Breast epithelium (tissue), 3 donors: ENCODE results near the gene APH1B.

Experiments used
- CTCF ChIP-seq, 3 donors: fragments of 450-650 bp; IDR thresholded peaks; one replicate each; pipeline ENCODE4 v1.5.1; 2016 to 2017; ENCODE audit warnings: antibody characterized with exemption in 3 of 3, mild to moderate bottlenecking in 3 of 3, moderate library complexity in 3 of 3
- POLR2A ChIP-seq: fragments of 450-650 bp; IDR thresholded peaks from one replicate; pipeline ENCODE4 v1.6.1; 2016; ENCODE audit warnings: antibody characterized with exemption, mild to moderate bottlenecking, moderate library complexity

DNA sequence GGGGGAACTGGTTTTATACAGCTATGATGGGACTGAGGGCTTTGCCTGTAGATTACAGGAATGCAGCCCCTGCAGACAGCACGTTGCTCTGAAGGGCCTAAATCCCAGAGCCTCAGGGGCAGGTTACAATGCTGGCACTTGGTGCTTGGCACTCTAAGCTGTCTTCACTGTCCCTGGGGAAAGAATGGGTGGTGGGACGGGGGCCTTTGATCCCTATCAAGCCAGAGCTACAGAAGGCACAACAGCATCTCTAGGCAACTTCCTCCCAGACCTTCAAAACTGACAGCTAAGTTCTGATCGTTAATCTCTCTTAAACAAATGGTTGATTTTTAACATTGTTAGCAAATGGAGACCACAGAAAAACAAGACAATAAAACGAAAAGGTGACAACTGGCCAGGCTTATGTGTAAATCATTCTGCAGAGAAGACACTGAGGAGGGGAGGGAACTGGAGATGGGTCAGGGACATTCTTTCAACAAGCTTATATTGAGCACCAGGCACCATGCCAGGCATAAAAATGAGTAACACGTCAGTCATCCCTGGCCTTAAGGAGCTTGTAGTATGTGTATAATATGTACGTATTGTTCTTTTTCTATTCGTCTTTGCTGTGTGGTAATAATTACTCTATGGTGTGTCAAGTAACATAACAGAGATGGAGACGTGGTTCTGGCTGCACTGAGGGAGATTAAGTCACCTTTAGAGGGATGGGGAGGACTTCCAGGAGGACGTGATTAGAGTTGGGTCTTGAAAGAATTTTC is 55.1 kb downstream of the APH1B start:
- TF ChIP-seq CTCF (IDR thresholded peaks at IDR 0.05) (no peak), POLR2A (no peak)
